K562 (cell line): ENCODE data around the gene FOXR2. TPM values are rescaled to one million over a fixed set of nuclear protein-coding genes. Genes with fewer than 3 reads are reported as not detected.

Source experiments
- ATAC-seq: fragments of 200-7000 bp; cut with Tn5 transposase; 3 replicates; pipeline ENCODE4 v1.9.1; 2020; ENCODE audit warnings: moderate library complexity
- BruUV-seq: library from RNA; stranded (reverse); fragments of 400-500 nt; replicated peaks from 2 replicates; lab custom pipeline; 2021; lab: Mats Ljungman, UMichigan
- CTCF ChIA-PET: fragments of 300-600 bp; formaldehyde crosslinking; extraction: SDS; loops from one replicate; lab custom pipeline; 2021; ENCODE audit warnings: low intra/inter-chr PET ratio; lab: Yijun Ruan, JAX
- POLR2A ChIA-PET: fragments of 300-600, 350-650 bp; sonication (Branson Sonifier 250); formaldehyde crosslinking; extraction: SDS; loops from one replicate; lab custom pipeline; 2021; ENCODE audit warnings: antibody characterized with exemption, inconsistent platforms; lab: Yijun Ruan, JAX
- DNase-seq, 4 experiments: peaks; one replicate each; pipeline versions ENCODE4 v3.0.0 to v3.0.0-alpha.2; 2011 to 2018; ENCODE audit warnings: low spot score in 3 of 4, mixed read lengths in 3 of 4; ENCODE audit errors: extremely low read depth in 1 of 4
- FAIRE-seq: peaks from 2 replicates; lab custom pipeline; 2011; peaks lifted over from hg19 to GRCh38; lab: Jason Lieb, UNC
- H2AFZ ChIP-seq: 2 replicates; pipeline ENCODE4 v1.6.0; 2011; ENCODE audit warnings: low read depth, low read length, control low read depth, inconsistent platforms
- H3K27ac ChIP-seq: fragments of 200-600 bp; 3 replicates; pipeline ENCODE4 v1.8.0; 2011; ENCODE audit warnings: low read depth, mild to moderate bottlenecking, control low read depth, inconsistent platforms, low read length, moderate library complexity, mixed read lengths; ENCODE audit errors: extremely low read depth
- H3K27me3 ChIP-seq, 2 experiments: fragments of 300-600 bp in 1 of 2; 2 replicates in 1 of 2; 3 replicates in 1 of 2; pipeline versions ENCODE4 v1.6.0 to v1.8.0; 2011; ENCODE audit warnings: inconsistent platforms in 2 of 2, low read length in 2 of 2, mild to moderate bottlenecking in 1 of 2, mixed read lengths in 1 of 2, moderate library complexity in 1 of 2; ENCODE audit not compliant: control insufficient read depth in 2 of 2, insufficient read depth in 2 of 2
- H3K36me3 ChIP-seq: fragments of 300-600 bp; 3 replicates; pipeline ENCODE4 v1.8.0; 2011; ENCODE audit warnings: mild to moderate bottlenecking, low read length, inconsistent platforms; ENCODE audit not compliant: control insufficient read depth, insufficient read depth
- H3K4me1 ChIP-seq, 2 experiments: fragments of 200-600 bp in 1 of 2; replicated peaks in 1 of 2; 2 replicates in 1 of 2; 3 replicates in 1 of 2; pipeline versions ENCODE4 v1.5.1 to v1.8.0; 2011; ENCODE audit warnings: inconsistent platforms in 2 of 2, low read length in 2 of 2, mild to moderate bottlenecking in 1 of 2, mixed read lengths in 1 of 2, moderate library complexity in 1 of 2; ENCODE audit not compliant: control insufficient read depth in 2 of 2, insufficient read depth in 2 of 2
- H3K4me2 ChIP-seq: 2 replicates; pipeline ENCODE4 v1.6.1; 2011; ENCODE audit warnings: low read length, control low read depth, inconsistent platforms, mixed read lengths; ENCODE audit not compliant: insufficient read depth
- H3K4me3 ChIP-seq: fragments of 200-600 bp; sonication (generic), shearing (Covaris generic); 2 replicates; pipeline ENCODE4 v1.5.1; 2016; ENCODE audit warnings: control low read depth, inconsistent platforms
- H3K79me2 ChIP-seq: fragments of 200-600 bp; 3 replicates; pipeline ENCODE4 v1.8.0; 2011; ENCODE audit warnings: low read length, inconsistent platforms; ENCODE audit not compliant: control insufficient read depth, insufficient read depth
- H3K9ac ChIP-seq, 2 experiments: 2 replicates each; pipeline versions ENCODE4 v1.6.0 to v1.6.1; 2011; ENCODE audit warnings: low read depth in 2 of 2, low read length in 2 of 2, control low read depth in 1 of 2, inconsistent platforms in 1 of 2, mild to moderate bottlenecking in 1 of 2, mixed read lengths in 1 of 2; ENCODE audit not compliant: insufficient read depth in 1 of 2
- H3K9me1 ChIP-seq: one replicate; pipeline ENCODE4 v1.6.0; 2011; ENCODE audit warnings: inconsistent platforms, mild to moderate bottlenecking, low read length, moderate library complexity; ENCODE audit not compliant: control insufficient read depth, insufficient read depth
- H3K9me3 ChIP-seq: replicated peaks from 2 replicates; pipeline ENCODE4 v1.5.1; 2011; ENCODE audit warnings: low read depth, low read length, inconsistent platforms; ENCODE audit not compliant: control insufficient read depth, insufficient read depth
- H4K20me1 ChIP-seq: replicated peaks from 2 replicates; pipeline ENCODE4 v1.6.1; 2011; ENCODE audit warnings: low read length, inconsistent platforms, mixed read lengths; ENCODE audit not compliant: control insufficient read depth, insufficient read depth
- ARHGAP35 ChIP-seq: fragments of 450-650 bp; IDR thresholded peaks from 2 replicates; pipeline ENCODE4 v1.6.1; 2018; ENCODE audit not compliant: partially characterized antibody
- ARID3A ChIP-seq: IDR thresholded peaks from 2 replicates; pipeline ENCODE4 v1.6.1; 2012; ENCODE audit warnings: low read depth, low read length, improper control_type of control experiment, borderline replicate concordance
- BDP1 ChIP-seq: IDR thresholded peaks from 3 replicates; pipeline ENCODE4 v1.6.1; 2011; ENCODE audit not compliant: insufficient read length, insufficient read depth
- CTBP1 ChIP-seq: fragments of 450-650 bp; IDR thresholded peaks from 2 replicates; pipeline ENCODE4 v1.6.1; 2016; ENCODE audit warnings: borderline replicate concordance
- GABPA ChIP-seq: fragments of 200-800 bp; sonication (Bioruptor generic); conservative IDR thresholded peaks from 2 replicates; pipeline ENCODE4 v1.6.1; 2016; ENCODE audit warnings: low read depth, missing genetic modification characterization, missing compliant biosample characterization
- KDM1A ChIP-seq, 2 experiments: fragments of 450-650 bp; IDR thresholded peaks; 2 replicates each; pipeline ENCODE4 v1.6.1; 2016; ENCODE audit warnings: mild to moderate bottlenecking in 2 of 2
- POLR3A ChIP-seq: IDR thresholded peaks from 2 replicates; pipeline ENCODE4 v1.6.1; 2011; ENCODE audit warnings: borderline replicate concordance, mild to moderate bottlenecking, moderate library complexity; ENCODE audit not compliant: insufficient read length, insufficient read depth; ENCODE audit errors: extremely low read depth
- SAP30 ChIP-seq: fragments of 200-600 bp; sonication (generic); IDR thresholded peaks from 2 replicates; pipeline ENCODE4 v1.6.1; 2012; ENCODE audit warnings: borderline replicate concordance, low read depth, mild to moderate bottlenecking, moderate library complexity, low read length, control low read depth, inconsistent platforms; ENCODE audit not compliant: insufficient read depth, poor library complexity, severe bottlenecking
- SMARCE1 ChIP-seq: fragments of 450-650 bp; IDR thresholded peaks from 2 replicates; pipeline ENCODE4 v1.7.1; 2016; ENCODE audit warnings: mild to moderate bottlenecking
- TOE1 ChIP-seq, 2 experiments: fragments of 450-650 bp in 1 of 2; sonication (generic) in 1 of 2; formaldehyde crosslinking in 1 of 2; IDR thresholded peaks; 2 replicates each; pipeline versions ENCODE4 v1.7.1 to v1.8.0; 2016 to 2022; ENCODE audit warnings: borderline replicate concordance in 2 of 2, mild to moderate bottlenecking in 2 of 2, antibody characterized with exemption in 1 of 2, inconsistent platforms in 1 of 2, low read depth in 1 of 2, missing genetic modification reagents in 1 of 2, moderate library complexity in 1 of 2
- U2AF2 ChIP-seq: fragments of 200-400 bp; formaldehyde crosslinking; optimal IDR thresholded peaks from 2 replicates; pipeline ENCODE3; 2017; ENCODE audit warnings: low read depth, mild to moderate bottlenecking, low read length
- ZFX ChIP-seq: sonication (generic); formaldehyde crosslinking; IDR thresholded peaks from 2 replicates; pipeline ENCODE4 v1.8.0; 2022; ENCODE audit warnings: mild to moderate bottlenecking, missing genetic modification reagents, moderate library complexity
- WGBS: fragments of 100-300 bp; shearing (Covaris generic); methylation state at CpG from one replicate; pipeline ENCODE4 v1.1.6; 2016; ENCODE audit warnings: low coverage, mixed read lengths; ENCODE audit not compliant: insufficient coverage; ENCODE audit errors: missing lambda C conversion rate; 5-methylcytosine and 5-hydroxymethylcytosine counted together
- in situ Hi-C: fragments of 300-500 bp; cut with MboI; formaldehyde crosslinking; loops from 4 replicates; pipeline ENCODE4 v1.15.0; 2018; ENCODE audit warnings: inconsistent platforms, mixed read lengths
- intact Hi-C: fragments of 100-400 bp; cut with micrococcal nuclease; formaldehyde crosslinking; loops from 2 replicates; pipeline ENCODE4 v1.14.2; 2022
- polyA plus RNA-seq, 8 experiments: library from polyadenylated mRNA; depleted of rRNA in 4 of 8; stranded (reverse) in 5 of 8; unstranded in 3 of 8; fragments of >200 nt; fragmentation: Nextera tagmentation in 2 of 8; fragmentation: Illumina TruSeq in 1 of 8; extraction: Ambion mirVana in 2 of 8; extraction: Trizol in 1 of 8; gene quantifications; 2 replicates each; pipeline versions ENCODE4 v1.2.1 to v1.2.3, GENCODE V29; 2011 to 2014; ENCODE audit warnings: inconsistent platforms in 1 of 8, missing spikeins in 1 of 8
- total RNA-seq, 7 experiments: library from RNA; depleted of rRNA in 6 of 7; stranded (reverse); fragments of >200 nt in 6 of 7; fragmentation: Illumina TruSeq in 2 of 7; extraction: Trizol in 2 of 7; gene quantifications; 2 replicates each; pipeline versions ENCODE4 v1.2.1 to v1.2.3, GENCODE V29; 2011 to 2021; ENCODE audit warnings: low replicate concordance in 1 of 7
- TF ChIP-seq, protein P1 (sequence below): IDR thresholded peaks from 2 replicates; pipeline ENCODE4 v1.6.1; 2011; ENCODE audit warnings: borderline replicate concordance, low read depth, mild to moderate bottlenecking, moderate library complexity, low read length; ENCODE audit not compliant: insufficient read depth, poor library complexity, severe bottlenecking
- TF ChIP-seq, protein P2 (sequence below): fragments of 450-650 bp; IDR thresholded peaks from 2 replicates; pipeline ENCODE4 v1.6.1; 2014; ENCODE audit warnings: low read depth, mild to moderate bottlenecking, moderate library complexity, borderline replicate concordance
- TF ChIP-seq, protein P3 (sequence below): fragments of 450-650 bp; formaldehyde crosslinking; IDR thresholded peaks from 2 replicates; pipeline ENCODE4 v1.4.0; 2020; ENCODE audit warnings: mild to moderate bottlenecking, moderate library complexity

FOXR2 gene
- total and polyA plus RNA-seq, 9 of the 15 experiments (the other 6 are each of a cell fraction or from before 2014, with no cell fraction given): 0.03 to 0.40 (median 0.25) TPM; not detected in 2

GRCh38 chrX:55593756-55594257, 29.4 kb upstream of the FOXR2 start:
- Histone ChIP-seq H3K36me3 (no peaks in the 10 kb centered on the region), H3K9me3 (no peaks in the 10 kb centered on the region), H3K79me2 (no peaks in the 10 kb centered on the region), H3K27me3 (no peaks in the 10 kb centered on the region), H3K4me3 (no peak overlapping the region), H4K20me1 (no peaks in the 10 kb centered on the region), H3K9me1 (no peaks in the 10 kb centered on the region), H3K4me1 (no peaks in the 10 kb centered on the region), H3K9ac (no peak overlapping the region), H2AFZ (no peak overlapping the region), H3K27ac (no peak overlapping the region), H3K4me2 (no peak overlapping the region)
- ChIA-PET CTCF (no interaction called here), POLR2A (no interaction called here)
- no peak for FAIRE-seq
- in situ Hi-C loops (no loop called here), intact Hi-C loops (no loop called here)
- no peak for DNase-seq
- 24% methylated on average over 10 of the region's 13 CpGs for WGBS
- BruUV-seq: no TSS peak
- ATAC-seq: no peak
- no peak for TF ChIP-seq TOE1 (IDR thresholded peaks at IDR 0.05; ENCODE audit: borderline replicate concordance)
- no peak for TF ChIP-seq TOE1 (CRISPR knock-in tag; IDR thresholded peaks at IDR 0.05; ENCODE audit: borderline replicate concordance, low read depth)
- no peak for TF ChIP-seq CTBP1
- TF ChIP-seq SAP30: no peak
- TF ChIP-seq BDP1: no peak
- no peak for TF ChIP-seq SMARCE1
- TF ChIP-seq ARID3A: no peak
- TF ChIP-seq, protein P1, sequence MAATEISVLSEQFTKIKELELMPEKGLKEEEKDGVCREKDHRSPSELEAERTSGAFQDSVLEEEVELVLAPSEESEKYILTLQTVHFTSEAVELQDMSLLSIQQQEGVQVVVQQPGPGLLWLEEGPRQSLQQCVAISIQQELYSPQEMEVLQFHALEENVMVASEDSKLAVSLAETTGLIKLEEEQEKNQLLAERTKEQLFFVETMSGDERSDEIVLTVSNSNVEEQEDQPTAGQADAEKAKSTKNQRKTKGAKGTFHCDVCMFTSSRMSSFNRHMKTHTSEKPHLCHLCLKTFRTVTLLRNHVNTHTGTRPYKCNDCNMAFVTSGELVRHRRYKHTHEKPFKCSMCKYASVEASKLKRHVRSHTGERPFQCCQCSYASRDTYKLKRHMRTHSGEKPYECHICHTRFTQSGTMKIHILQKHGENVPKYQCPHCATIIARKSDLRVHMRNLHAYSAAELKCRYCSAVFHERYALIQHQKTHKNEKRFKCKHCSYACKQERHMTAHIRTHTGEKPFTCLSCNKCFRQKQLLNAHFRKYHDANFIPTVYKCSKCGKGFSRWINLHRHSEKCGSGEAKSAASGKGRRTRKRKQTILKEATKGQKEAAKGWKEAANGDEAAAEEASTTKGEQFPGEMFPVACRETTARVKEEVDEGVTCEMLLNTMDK: no peak
- no peak for TF ChIP-seq KDM1A (IDR thresholded peaks at IDR 0.05)
- TF ChIP-seq ZFX (CRISPR knock-in tag): no peak
- TF ChIP-seq ARHGAP35: no peak
- no peak for TF ChIP-seq U2AF2
- no peak for TF ChIP-seq POLR3A
- TF ChIP-seq GABPA (tag): no peak
- TF ChIP-seq, protein P2, sequence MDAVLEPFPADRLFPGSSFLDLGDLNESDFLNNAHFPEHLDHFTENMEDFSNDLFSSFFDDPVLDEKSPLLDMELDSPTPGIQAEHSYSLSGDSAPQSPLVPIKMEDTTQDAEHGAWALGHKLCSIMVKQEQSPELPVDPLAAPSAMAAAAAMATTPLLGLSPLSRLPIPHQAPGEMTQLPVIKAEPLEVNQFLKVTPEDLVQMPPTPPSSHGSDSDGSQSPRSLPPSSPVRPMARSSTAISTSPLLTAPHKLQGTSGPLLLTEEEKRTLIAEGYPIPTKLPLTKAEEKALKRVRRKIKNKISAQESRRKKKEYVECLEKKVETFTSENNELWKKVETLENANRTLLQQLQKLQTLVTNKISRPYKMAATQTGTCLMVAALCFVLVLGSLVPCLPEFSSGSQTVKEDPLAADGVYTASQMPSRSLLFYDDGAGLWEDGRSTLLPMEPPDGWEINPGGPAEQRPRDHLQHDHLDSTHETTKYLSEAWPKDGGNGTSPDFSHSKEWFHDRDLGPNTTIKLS: no peak
- TF ChIP-seq, protein P3, sequence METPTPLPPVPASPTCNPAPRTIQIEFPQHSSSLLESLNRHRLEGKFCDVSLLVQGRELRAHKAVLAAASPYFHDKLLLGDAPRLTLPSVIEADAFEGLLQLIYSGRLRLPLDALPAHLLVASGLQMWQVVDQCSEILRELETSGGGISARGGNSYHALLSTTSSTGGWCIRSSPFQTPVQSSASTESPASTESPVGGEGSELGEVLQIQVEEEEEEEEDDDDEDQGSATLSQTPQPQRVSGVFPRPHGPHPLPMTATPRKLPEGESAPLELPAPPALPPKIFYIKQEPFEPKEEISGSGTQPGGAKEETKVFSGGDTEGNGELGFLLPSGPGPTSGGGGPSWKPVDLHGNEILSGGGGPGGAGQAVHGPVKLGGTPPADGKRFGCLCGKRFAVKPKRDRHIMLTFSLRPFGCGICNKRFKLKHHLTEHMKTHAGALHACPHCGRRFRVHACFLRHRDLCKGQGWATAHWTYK (CRISPR knock-in tag): no peak
